HG02610 (cell line): ENCODE measurements around the gene SEH1L.
"Not testable (repeated sequence)": the region's sequence is repeated elsewhere in the genome, so short reads cannot be mapped to it uniquely, and the experiment has no call there.

Experiments
- ATAC-seq: cut with Tn5 transposase; IDR thresholded peaks from one replicate; pipeline ENCODE4 v1.9.1; 2021; ENCODE audit warnings: mild to moderate bottlenecking, moderate library complexity; ENCODE audit not compliant: unreplicated experiment

Gene SEH1L

GRCh38 chr18:12947285-12948049 lies at the start of gene SEH1L:
SEH1L (plus strand) TSS chr18:12948011; CDS start chr18:12948122, 111 bp downstream.
- ATAC-seq, result peak; percentile 78

DNA sequence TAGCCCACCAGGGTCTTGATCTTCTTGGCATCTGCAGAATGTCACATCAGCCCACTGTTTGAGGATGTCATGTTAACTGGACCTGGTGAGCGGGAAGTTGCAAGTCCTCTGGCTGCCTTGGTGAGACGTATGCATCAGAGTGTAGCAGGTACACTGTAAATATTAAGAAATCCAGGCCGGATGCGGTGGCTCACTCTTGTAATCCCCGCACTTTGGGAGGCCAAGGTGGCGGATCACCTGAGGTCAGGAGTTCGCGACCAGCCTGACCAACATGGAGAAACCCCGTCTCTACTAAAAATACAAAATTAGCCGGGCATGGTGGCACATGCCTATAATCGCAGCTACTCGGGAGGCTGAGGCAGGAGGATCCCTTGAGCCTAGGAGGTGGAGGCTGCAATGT lies 46.6 kb upstream of the SEH1L start:
- ATAC-seq, result not testable (repeated sequence)

DNA sequence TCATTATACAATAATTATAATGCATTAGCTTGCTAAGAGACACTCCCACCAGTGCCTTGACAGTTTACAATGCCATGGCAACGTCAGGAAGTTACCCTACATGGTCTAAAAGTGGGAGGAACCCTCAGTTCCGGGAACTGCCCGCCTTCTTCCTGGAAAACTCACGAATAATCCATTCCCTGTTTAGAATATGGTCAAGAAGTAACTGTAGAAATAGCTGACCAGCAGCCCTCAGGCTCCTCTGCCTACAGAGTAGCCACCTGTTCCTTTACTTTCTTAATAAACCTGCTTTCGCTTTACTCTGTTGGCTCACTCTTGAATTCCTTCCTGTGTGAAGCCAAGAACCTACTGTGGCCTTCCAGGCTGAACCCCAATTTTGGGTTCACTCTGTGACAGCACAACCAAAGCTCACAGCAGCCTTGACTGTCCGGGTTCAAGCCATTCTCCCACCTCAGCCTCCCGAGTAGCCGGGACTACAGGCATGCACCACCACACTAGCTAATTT lies 43.7 kb upstream of the SEH1L start:
- no peak for ATAC-seq

DNA sequence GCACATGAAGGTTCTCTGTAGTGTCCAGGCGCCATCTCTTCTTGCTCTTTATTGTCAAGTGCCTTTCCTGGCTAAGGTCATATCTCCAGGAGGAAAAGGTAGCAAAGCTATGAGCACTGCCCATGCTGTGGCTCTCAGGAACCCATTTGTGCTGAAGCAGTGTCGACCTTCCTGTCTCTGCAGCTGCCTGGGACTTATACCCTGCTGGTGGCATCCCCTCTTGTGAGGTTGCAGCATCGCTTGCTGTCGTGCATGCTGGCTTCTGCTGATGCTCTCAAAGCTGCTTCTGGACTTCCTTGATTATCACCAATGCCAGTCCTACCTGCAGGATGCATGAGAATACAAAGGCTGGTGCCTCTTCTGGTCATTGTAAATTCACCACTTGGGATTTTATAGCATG lies 41.7 kb upstream of the SEH1L start:
- ATAC-seq, result no peak

GRCh38 chr18:12906773-12907172 lies 41.0 kb upstream of the SEH1L start:
- ATAC-seq, result no peak

DNA sequence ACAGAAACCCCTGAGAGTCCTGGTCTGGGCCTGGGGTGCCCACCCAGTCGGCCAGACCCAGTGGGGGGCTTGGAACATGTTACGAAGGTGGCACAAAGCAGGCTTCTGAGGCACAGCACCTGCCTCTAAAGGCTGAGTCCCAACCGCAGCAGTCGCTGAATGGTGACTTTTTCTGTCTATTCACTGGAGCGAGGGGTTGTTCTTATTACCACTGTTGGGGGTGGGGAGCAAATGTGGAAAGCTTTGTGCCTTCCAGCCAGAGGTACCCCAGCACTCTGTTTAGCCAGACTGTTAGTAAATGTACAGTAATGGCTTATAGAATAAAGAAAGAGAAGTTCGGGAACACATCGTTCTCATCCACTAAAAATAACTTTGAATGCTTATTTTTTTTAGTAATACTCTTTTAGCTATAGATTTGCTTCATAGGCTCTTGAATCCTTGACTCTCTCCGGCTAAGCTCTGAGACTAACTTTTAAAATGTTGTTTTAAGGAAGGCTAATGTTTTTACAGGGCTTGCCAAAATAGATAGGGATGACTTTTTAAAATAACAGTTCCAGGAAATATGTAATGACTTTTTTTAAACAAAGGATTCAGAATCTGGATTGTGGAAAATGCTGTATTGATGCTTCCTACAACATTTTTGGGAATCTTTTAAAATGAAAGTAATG lies 40.4 kb upstream of the SEH1L start:
- no peak for ATAC-seq

GRCh38 chr18:12908706-12909105 lies 39.1 kb upstream of the SEH1L start:
- no peak for ATAC-seq

DNA sequence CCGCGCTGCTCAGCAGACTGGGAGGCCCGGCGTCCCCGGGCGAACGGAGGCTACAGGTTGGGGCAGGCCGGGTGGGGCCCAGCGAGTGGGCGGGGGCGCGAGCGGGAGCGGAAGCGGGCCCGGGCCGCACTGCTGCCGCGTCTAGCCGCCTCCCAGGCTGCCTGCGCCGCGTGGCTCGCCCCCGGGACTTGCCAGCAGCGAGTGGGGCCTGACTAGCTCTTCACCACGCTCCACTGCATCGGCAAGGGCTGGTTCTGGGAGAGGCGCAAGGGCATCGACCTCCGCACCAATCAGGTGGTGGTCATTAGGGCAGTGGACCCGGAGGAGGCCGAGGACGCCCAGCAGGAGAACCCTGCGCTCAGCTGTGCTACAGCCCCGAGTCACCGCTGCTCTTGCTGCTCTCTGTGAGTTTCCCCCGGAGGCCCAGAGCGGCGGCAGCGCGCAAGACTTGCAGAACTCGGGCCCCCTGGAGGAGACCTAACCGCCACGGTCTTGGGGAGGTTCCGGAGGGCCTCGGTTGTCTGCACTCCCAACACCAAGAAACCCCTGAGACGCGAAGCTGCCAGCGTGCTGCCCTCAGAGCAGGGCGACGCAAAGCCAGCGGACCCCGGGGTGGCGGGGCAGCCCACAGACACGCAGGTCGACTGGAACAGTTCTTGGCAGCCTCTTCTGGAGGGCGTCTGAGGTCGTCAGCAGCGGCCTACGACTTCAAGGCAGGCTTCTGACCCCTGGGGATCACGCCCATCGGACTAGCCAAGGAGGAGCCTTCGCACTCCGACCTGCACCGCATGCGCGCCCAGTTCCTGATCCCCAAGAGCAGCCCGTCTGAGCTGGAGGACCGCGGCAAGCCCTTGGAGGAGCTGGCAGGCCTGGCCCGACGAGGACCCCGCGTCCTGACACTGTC lies 36.5 kb upstream of the SEH1L start:
- no peak for ATAC-seq

DNA sequence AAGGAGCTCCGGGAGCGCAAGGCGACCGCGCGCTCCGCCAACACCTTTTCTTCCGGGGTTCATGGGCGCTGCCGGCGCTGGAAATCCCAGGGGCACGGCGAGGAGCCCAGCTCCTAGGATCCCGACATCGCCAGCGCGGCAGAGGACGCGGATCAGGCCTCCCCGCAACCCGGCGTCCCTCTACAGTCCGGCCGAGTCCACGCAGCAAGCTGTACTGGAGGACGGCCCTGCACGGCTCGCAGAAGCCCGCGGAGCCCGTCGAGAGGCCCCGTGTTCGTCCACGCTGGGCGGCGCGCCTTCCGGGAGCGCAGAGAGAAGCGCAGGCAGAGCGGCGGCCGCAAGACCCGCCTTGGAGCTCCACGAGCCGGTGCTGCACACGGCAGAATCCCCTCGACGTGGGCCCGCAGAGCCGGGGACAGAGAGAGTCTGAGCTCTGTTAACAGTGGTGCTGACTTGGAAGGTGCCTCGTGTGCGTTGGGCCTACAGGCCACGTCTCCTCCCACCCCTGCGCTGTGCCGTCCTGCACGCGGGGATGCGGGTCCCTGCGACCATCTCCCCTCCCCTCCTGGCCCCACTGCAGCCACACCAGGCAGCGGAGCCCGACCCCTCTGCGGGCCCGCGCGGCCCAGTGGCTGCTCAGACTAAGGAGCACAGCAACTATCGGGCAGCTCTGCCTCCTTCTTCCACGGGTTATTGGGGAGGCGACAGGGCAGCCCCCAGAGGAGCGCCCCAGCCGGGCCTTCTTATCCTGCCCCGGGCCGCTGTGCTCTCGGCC lies 35.7 kb upstream of the SEH1L start:
- ATAC-seq, result no peak

- ATAC-seq, result no peak
Measured at GRCh38 chr18:12921178-12921577, 26.6 kb upstream of the SEH1L start.

GRCh38 chr18:12922266-12922665 lies 25.5 kb upstream of the SEH1L start:
- ATAC-seq, result no peak

GRCh38 chr18:12924616-12925015 lies 23.2 kb upstream of the SEH1L start:
- ATAC-seq, result no peak

GRCh38 chr18:12928206-12928605 lies 19.6 kb upstream of the SEH1L start:
- ATAC-seq, result no peak

GRCh38 chr18:12928641-12929040 lies 19.2 kb upstream of the SEH1L start:
- no peak for ATAC-seq

DNA sequence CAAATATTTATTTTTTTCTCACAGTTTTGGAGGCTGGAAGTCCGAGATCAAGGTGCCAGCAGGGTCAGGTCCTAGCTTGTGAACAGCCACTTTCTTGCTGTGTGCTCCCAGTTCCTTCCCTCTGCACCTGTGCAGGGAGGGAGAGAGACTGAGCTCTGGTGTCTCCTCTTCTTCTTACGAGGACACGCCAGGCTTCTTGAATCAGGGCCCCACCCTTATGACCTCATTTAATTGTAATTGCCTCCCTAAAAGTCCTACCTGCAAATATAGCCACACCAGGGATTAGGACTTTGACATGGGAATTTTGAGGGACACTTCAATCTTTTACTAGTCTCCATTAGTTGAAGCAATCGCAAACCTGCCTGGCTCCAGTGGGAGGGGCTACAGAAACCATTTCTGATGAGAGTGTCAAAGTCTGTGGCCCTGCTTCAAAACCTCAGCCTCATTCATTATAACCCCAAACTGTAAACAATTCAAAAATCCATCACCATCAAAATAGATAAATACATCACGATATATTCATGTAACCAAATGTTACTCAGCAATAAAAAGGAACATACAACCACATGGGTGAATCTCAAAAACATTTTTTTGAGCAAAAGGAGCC lies 18.2 kb upstream of the SEH1L start:
- ATAC-seq, result no peak

DNA sequence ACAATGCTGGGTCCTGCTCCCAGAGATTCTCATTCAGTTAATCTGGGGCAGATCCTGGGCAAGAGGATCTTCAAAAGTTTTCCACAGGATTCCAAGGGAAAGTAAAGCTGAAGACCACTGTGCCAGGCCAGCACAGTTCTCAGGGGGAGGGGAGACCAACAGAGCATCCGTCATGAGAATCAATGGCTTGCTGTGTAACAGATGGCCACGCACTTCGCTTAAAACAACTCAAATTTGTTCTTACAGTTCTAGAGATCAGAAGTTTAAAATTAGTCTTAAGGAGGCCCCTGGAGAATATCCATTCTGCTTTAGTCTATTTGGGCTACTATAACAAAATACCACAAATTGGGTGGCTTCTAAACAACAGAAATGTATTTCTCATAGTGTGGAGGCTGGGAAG lies 17.4 kb upstream of the SEH1L start:
- ATAC-seq, result no peak

GRCh38 chr18:12930908-12931307 lies 16.9 kb upstream of the SEH1L start:
- no peak for ATAC-seq

DNA sequence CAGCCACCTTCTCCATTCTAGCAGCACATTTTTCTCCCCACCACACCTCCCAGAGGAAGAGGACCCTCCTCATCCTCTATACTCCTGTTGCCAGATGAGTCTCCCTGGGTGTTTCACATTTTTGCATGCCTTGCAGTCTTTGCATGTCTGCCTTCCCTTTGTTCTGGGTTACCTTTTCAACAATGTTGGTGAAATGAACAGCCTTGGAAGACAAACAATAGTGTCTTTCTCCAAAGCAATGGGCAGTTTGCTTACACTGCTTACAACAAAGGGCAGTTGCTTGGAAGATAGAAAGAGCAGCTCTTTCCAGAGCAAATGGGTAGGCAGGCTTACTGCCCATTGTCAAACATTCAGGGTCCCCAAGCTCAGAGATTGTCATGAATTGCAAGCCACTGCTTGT lies 14.5 kb upstream of the SEH1L start:
- no peak for ATAC-seq

DNA sequence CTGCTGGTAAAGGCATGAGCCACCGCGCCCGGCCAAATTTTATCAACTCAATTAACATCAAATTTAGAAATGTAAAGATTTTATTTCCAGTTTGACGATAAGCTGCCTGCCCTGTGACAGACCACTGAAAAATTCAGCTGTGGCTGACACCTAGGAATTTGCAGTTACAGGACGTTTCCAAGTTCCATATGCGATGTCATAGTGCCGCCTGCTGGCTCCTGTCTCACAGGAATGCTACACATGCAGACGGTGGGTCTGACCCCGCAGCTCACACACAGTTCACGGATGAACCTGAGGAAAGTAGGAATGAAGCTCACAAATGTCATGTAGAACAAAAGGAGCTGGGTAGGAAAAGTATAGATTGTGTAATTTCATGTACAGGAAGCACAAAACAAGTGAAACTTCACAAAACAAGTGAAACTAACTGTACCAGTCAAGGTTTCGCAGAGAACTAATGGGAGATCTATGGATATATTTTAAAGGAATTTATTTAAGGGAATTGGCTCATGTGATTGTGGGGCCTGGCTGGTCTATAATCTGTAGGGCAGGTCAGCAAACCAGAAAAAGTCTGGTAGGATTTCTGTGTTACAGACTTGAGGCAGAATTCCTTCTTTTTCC lies 13.2 kb upstream of the SEH1L start:
- no peak for ATAC-seq

DNA sequence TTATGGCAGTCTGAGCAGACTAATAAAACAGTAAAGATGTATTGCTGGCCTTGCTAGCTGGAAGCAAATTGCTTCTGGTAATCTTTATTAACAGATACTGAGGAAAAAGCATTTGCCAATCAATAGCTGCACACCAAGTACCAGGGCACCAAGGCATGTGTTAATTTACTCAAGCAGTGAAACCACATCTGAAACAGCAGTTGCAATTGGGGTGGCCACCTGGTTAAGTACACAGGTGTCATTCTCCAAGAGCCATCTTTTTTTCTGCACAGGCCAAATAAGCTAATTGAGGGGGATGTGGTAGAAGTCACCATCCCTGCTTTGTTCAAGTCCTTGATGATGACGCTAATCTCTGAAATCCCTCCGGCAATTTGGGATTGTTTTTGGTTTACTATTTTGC lies 8.6 kb upstream of the SEH1L start:
- ATAC-seq, result no peak
